HG03060 (cell line): Measurements from ENCODE around the gene NSUN5.
"Not testable (repeated sequence)": the region's sequence is repeated elsewhere in the genome, so short reads cannot be mapped to it uniquely, and the experiment has no call there.

Experiments used
- ATAC-seq: cut with Tn5 transposase; IDR thresholded peaks from one replicate; pipeline ENCODE4 v1.9.1; 2021; ENCODE audit warnings: low read depth, moderate number of reproducible peaks; ENCODE audit not compliant: unreplicated experiment

NSUN5 gene

DNA sequence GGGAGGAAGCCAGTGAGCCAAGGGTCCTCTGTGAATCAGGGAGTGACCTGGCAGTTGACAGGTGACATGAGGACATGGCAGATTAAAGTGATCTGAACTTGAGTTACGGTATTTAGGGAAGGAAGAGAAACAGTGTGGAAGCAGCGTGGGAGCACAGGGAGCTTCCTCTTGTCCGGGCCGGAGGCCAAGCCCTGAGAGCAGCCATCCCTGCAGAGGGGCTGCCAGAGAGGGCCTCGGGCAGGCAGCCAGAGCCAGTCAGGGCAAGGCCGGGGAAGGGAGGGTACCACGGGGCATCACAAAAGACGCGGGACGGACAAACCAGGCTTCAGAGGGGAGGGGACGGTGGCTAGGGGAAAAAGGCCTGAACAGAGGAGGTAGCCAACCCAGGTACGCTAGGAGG lies 8.8 kb downstream of the NSUN5 start:
- ATAC-seq: not testable (repeated sequence)

DNA sequence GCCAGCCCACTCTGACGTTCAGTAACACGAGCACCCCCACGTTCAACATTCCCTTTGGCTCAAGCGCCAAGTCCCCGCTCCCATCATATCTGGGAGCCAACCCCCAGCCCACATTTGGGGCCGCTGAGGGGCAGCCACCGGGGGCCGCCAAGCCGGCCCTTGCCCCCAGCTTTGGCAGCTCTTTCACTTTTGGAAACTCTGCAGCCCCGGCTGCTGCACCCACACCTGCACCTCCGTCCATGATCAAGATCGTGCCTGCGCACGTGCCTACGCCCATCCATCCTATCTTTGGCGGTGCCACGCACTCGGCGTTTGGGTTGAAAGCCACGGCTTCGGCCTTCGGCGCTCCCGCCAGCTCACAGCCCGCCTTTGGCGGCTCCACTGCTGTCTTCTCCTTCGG lies 10.9 kb downstream of the NSUN5 start:
- not testable (repeated sequence) for ATAC-seq

DNA sequence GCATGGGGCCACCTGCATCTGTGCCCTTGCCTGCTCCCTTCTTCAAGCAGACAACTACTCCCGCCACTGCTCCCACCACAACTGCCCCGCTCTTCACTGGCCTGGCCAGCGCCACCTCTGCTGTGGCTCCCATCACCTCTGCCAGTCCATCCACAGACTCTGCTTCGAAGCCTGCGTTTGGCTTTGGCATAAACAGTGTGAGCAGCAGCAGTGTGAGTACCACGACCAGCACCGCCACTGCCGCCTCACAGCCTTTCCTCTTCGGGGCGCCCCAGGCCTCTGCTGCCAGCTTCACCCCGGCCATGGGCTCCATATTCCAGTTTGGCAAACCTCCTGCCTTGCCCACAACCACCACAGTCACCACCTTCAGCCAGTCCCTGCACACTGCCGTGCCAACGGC lies 11.4 kb downstream of the NSUN5 start:
- not testable (repeated sequence) for ATAC-seq

DNA sequence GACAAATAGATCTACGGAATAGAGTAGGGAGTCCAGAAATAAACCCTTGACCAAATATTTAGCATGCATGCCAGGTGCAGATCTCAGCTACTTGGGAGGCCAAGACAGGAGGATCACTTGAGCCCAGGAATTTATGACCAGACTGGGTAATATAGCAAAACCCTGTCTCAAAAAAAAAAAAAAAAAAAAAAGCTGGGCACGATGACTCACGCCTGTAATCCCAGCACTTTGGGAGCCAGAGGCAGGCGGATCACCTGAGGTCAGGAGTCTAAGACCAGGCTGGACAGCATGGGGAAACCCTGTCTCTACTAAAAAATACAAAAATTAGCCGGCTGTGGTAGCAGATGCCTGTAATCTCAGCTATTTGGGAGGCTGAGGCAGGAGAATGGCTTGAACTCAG lies 31.4 kb downstream of the NSUN5 start:
- ATAC-seq: not testable (repeated sequence)

DNA sequence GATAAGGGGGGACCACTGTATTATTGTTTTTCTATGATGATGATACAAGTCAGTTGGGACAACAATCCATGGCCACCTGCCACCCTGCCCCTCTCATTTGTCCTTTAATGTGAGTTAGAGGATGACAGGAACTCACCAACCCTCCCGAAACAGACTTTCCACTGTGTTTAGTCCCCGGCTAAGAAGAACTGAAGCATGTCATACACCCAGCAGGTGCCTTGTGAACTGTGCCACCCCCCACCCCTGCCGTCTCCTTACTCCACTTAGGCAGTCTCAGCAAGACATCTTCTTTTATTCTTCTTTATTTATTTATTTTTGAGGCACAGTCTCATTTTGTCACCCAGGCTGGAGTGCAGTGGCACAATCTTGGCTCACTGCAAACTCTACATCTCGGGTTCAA lies 40.8 kb downstream of the NSUN5 start:
- ATAC-seq: not testable (repeated sequence)

DNA sequence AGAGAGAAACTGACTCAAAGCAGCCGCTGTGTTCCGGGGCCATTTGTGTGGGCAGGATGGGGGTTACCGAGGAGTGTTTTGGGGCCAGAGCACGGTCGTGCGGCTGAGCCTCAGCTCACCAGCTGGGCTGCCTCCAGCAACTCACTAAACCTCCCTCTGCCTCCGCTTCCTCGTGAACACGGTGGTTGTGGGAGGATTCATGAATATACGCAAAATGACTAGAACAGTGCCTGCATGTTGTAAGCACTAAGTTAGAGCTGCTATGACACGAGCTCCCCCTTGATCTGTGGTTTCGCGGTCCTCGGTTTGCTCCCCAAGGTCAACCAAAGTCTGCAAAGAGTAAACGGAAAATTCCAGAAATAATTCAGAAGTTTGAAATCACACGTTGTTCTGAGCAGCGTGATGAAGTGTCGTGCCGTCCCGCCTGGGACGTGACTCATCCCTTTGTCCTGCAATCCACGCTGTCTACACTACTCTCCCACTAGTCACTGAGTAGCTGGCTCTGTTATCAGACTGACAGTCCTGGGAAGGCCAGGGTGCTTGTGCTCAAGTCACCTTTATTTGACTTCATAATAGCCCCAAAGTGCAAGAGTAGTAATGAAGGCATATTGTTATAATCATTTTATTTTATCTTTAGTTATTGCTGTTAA lies 41.8 kb downstream of the NSUN5 start:
- peak; percentile 35 for ATAC-seq

DNA sequence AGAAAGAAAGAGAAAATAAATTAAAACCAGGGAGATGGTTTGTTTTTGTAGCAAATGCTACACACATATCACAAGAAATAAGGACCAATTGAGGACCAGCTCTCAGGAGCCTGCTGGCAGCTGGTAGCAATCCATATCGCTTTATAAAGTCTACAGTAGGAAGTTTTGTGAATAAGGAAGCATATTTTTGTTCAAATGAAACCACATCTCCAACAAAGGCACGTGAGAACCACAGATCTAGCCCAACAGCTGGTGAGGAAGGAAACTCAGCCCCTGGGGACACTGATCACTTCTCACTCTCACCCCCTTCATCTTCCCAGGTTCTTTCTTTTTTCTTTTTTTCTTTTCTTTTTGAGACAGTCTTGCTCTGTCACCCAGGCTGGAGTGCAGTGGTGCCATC lies 46.2 kb downstream of the NSUN5 start:
- not testable (repeated sequence) for ATAC-seq
